Activated CD4-positive, CD25-positive, alpha-beta regulatory T cell treated with anti-CD3 and anti-CD28 coated beads, Interleukin-2, amount 50 U/mL, for 24 hours (primary cell): ENCODE results near the gene CNDP2.

Source experiments
- ATAC-seq, 2 donors: fragments of 150-1000 bp; cut with Tn5 transposase; one replicate each; pipeline ENCODE4 v1.10.0; 2021; ENCODE audit warnings: mild to moderate bottlenecking in 1 of 2, moderate library complexity in 1 of 2

Gene CNDP2

GRCh38 chr18:74501386-74501785 lies 5.2 kb downstream of the CNDP2 start:
- ATAC-seq: no peak

DNA sequence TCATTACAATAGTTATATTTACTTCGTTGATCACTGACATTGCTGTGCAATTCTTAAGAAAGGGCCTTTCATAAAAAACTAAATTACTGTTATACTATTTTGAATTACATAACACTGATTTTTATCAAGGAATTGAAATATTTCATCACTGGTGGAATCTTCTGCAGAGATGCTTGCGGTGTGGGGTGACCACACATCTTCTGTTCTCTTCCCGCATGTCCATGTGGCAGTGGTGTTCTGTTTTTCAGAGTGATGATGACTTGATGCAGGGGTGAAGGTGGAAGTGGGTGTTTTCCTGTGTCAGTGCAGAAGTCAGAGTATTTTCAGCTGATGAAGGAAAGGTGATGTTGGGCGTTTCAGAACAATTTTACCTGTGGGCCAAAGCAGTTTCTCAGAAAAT lies 7.0 kb downstream of the CNDP2 start:
- ATAC-seq: no peak

- no peak for ATAC-seq
Observed at GRCh38 chr18:74505776-74506175, 9.6 kb downstream of the CNDP2 start.

GRCh38 chr18:74506448-74507084 lies 10.4 kb downstream of the CNDP2 start:
- ATAC-seq: no peak

DNA sequence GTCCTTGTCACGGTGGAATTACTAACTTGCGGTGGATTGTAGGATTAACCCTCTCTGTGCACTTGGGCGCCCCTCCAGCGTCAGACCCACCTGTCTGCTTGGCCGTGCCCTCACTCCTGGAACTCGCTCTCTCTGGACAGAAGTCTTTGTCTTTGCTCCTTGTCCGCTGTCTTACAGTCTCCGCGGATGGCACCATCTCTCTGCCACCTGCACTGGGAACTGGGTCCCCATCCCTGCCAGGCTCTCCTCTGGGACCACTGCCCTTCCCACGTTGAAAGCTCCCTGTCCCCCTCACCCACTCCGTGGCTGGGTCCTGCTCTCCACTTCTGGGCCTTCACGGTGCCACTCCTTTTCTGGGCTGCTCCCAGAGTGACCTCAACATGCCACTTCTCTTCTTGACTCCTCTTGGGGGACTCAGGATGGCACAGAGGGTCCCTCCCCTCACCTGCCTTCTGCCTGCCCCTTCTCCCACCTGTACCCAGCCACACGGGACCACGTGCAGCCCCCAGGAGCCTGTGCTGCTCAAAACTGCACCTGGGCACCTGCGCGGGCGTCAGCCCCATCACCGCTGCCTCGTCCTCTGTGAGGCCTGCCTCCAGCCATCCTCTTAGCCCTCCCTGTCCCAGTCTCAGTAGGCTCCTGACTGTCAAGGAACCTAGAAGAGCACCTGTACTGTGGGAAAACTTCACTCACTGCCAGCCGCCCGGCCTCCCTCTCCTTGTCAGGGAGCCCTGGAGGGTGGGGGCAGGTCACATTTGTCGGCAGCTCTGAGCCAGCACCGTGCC lies 11.1 kb downstream of the CNDP2 start:
- ATAC-seq: no peak

DNA sequence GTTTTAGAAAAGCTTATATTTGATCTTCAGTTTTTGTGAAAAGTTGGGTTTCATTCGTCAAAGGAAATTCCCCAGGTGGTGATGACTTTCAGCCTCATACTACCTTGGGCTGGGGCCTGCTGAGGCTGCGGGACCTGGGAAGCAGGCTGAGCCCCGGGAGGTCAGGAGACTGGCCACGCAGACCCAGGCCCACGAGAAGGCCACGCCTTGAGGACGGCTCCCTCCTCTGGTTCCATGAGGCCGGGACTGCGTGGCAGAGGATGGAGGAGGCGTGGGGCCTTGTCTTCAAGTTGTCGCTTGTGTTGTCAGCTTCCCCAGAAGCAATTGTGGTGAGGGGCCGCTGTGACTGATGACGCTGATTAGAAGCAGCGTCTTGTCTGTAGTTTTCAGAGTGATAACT lies 11.8 kb downstream of the CNDP2 start:
- ATAC-seq: no peak

GRCh38 chr18:74508366-74508765 lies 12.2 kb downstream of the CNDP2 start:
- no peak for ATAC-seq

GRCh38 chr18:74508821-74509225 lies 12.7 kb downstream of the CNDP2 start:
- ATAC-seq: no peak

DNA sequence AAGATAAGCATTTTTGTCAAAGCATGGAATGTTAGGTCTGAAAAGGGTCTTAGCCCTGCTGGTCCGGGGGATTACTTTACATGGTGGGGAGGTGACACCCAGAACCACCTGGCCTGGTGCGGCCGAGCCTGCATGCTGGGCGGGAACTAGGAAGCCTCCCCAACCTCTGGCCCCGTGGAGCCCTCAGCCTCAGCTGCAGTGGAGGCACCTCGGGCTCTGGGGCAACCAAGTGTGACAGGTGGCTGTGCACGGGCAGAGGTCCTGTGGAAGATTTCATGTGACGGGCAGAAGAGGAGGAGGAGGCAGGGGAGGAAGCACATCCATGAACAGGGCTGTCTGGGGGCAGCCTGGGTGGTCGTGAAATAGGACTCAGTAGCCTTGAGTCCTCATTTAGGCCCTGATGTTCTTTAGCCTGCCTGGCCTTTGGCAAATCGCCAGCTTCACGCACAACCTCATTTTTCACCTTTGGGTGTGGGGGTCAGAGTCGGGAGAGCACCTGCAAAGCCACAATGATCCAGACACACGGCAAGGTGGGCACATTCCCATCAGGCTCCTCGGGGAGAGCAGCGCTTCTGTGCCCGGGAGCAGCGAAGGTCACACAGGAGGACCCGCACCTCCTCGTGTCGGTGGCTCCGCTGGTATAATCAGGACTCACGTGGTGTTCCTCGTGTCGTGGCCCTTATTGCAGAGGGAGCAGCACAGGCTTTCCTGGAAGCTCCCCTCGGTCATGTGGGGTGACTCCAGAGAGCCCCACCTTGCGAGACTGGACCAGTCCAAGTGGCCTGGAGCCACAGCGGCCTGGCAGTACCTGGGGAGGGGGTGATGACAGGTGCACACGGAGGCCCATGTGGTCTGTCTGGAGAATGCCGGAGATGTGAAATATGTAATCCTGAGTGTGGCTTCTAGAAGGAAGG lies 13.9 kb downstream of the CNDP2 start:
- no peak for ATAC-seq

DNA sequence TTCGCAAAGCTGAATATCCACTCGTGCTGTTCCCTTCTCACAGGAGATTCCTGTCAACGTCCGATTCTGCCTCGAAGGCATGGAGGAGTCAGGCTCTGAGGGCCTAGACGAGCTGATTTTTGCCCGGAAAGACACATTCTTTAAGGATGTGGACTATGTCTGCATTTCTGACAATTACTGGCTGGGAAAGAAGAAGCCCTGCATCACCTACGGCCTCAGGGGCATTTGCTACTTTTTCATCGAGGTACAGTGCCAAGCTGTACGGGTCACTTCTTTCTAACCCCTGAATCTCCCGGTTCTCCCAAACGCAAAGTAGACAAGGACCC lies 14.6 kb downstream of the CNDP2 start:
- ATAC-seq: no peak

- no peak for ATAC-seq
Observed at GRCh38 chr18:74511823-74512222, 15.7 kb downstream of the CNDP2 start.

DNA sequence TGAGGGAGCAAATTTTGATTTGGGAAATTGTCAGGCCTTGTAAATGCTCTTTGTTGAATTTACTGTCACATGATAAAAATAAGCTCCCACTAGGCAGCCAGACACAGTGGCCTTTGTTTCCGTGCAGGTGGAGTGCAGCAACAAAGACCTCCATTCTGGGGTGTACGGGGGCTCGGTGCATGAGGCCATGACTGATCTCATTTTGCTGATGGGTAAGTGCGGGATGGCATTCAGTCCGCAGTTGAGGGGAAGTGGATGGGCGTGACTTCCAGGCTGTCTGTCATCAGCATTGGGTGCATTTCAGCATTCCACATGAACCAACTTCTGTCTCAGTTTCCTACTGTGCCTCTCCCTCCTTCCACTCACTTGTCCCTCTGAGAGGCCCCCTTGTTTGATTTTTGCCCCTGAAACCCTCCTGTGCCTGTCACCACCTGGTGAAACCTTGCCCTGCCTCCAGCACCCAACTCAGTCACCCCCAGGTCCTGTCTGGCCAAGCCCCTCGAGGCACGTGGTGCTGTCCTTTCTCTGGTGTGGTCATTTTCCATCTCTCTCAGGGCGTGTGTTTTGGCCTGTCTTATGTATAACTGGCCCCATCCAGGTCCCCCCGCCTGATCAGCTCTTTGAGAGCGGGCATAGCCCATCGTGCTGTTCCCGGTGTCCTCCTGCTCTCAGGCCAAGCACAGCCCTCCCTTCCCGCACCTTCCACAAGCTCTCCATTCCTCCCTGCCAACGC lies 16.3 kb downstream of the CNDP2 start:
- no peak for ATAC-seq

DNA sequence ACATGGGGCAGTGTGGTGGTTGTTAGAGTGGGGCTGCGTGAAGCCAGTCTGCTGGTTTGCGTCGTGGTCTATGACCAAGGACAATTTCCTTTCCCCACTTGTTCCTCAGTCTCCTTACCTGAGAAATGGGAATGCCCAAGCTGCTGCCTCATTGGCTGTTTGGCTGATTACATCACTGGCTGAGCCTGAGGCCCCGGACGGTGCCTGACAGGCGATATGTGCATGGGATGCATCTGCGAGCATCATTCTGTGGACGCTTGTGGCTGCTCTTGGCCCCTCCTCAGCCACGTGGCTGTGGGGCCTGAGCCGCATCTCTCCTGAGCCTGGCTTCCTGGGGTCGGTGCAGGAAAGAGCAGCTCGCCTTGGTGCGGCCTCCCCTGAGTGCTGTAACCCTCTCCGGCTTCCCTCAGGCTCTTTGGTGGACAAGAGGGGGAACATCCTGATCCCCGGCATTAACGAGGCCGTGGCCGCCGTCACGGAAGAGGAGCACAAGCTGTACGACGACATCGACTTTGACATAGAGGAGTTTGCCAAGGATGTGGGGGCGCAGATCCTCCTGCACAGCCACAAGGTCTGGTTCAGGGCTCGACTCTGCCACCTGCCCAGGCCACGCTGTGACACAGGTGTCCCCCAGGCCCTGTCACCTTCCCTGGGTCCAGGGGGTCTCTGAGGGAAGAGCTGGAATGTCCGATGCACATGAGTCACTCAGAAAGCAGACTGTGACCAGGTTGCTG lies 17.2 kb downstream of the CNDP2 start:
- no peak for ATAC-seq

- no peak for ATAC-seq
Observed at GRCh38 chr18:74513883-74514205, 17.7 kb downstream of the CNDP2 start.

DNA sequence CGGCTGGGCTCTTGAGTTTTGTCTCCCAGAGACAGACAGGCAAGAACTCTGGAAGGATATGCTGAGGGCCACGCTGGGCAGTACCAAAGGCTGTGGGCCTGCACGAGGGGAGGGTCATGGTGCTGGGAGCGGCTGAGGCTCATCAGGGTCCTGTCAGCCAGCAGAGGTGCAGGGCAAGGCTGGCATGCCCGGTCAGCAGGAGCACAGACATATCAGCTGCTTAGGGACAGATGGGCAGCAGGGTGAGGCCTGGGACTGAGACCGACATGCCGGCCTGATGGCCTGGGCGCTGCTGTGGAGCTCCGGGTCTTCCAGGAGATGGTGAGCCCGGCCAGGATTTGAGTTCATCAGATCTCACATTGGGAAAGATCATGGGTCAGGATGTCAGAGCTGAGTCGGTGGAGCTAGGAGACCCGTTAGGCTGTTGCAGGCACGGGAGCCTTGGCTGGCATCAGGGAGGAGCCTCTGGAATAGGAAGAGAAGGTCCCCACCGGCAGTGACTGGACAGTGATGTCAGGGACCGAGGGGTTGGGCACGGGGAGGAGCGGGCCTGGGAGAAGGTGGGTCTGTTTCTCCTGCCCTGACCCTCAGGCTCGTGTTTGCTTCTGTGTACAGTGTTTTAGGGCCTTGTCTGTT lies 18.8 kb downstream of the CNDP2 start:
- ATAC-seq: no peak

GRCh38 chr18:74515620-74516231 lies 19.6 kb downstream of the CNDP2 start:
- no peak for ATAC-seq

DNA sequence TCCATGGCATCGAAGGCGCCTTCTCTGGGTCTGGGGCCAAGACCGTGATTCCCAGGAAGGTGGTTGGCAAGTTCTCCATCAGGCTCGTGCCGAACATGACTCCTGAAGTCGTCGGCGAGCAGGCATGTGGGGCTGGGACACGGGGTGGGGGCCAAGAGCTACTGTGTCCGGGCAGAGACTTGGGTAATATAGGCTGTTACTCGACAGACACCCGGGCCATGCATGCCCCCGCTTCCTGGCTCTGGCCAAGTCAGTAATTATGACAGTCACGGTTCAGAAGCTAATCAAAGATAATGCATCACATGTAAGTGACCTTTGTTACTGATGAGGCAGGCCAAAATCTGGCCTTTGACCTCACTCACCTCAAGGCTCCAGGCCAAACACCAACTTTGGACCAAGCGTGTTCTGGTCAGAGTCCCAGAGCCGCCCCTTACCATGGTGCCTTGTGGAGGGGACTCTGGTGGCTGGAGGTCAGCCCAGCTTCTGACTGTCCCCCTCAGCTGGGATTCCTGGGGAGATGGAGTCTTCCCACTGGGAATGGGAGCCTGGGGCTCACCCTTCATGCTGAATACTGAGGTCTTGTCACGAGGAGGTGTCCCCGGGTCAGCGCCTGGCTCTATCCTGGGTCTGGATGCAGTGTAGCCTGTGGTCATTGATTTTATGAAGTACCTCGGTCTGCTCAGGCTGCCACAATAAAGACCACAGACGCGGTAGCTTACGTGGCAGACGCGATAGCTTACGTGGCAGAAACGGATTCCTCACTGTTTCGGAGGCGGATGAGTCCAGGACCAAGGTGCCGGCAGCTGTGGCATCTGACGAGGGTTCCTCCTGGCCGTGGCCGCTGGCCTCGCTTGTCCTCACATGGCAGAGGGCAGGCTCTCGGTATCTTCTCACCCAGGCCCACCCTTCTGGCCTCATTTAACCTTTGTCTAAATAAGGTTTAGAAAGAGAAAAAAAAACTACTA lies 20.4 kb downstream of the CNDP2 start:
- no peak for ATAC-seq

DNA sequence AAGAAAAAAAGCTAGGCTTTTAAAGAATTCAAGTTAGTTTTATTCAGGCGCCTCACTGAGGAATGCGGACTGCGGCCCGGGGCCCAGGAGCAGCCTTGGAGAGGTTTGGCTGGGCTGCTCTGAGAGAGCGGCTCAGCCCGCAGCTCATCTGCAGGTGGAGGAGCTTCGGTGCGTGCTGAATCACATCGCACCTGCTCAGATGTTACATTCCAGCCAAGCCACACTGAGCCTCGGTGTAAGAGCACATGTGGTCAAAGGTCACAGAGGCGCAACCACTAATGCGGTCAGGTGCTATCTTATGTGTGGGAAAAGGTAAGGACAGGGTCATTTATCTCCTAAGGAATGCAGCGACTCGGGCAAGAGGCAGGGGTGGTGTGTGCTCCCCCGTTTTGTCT lies 21.1 kb downstream of the CNDP2 start:
- no peak for ATAC-seq

DNA sequence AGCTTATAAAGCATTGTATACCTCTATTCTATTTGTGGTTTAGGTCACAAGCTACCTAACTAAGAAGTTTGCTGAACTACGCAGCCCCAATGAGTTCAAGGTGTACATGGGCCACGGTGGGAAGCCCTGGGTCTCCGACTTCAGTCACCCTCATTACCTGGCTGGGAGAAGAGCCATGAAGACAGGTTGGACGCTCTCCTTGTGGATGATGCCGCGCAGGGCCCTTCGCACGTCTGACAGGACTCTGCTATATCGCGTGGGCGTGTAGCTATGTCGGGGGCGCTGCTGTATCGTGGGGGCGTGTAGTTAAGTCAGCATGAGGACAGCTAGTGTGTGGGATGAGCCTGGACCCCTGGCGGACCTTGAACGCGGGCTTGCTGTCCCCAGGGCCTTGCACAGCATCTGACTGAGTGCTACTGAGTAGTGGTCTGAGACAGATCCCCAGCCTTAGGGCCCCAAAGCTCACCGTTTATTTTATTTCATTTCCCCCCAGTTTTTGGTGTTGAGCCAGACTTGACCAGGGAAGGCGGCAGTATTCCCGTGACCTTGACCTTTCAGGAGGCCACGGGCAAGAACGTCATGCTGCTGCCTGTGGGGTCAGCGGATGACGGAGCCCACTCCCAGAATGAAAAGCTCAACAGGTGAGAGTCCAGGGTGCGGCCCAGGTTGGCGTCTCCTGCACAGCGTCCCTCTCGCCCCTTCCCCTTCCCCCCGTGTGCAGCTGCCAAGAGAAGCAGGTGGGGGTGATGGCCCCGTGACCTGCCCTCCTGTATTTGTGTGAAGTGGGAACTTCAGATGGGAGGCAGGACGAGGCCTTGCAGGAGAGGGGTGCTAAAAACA lies 22.5 kb downstream of the CNDP2 start:
- no peak for ATAC-seq
